Endothelial cell of umbilical vein (primary cell): ENCODE data around the gene FMC1. TPM values are rescaled to one million over a fixed set of nuclear protein-coding genes. Genes with fewer than 3 reads are reported as not detected.

ENCODE experiments used
- BruUV-seq: library from RNA; stranded (reverse); fragments of 400-500 nt; replicated peaks from 2 replicates; lab custom pipeline; 2021; lab: Mats Ljungman, UMichigan
- CTCF ChIA-PET: fragments of 300-600, 350-600 bp; sonication (Branson Sonifier 250); formaldehyde crosslinking; loops from one replicate; lab custom pipeline; 2021; ENCODE audit warnings: antibody characterized with exemption, inconsistent platforms; lab: Charles Lee
- POLR2A ChIA-PET: fragments of 300-600, 350-600 bp; sonication (Branson Sonifier 250); formaldehyde crosslinking; loops from one replicate; lab custom pipeline; 2021; ENCODE audit warnings: antibody characterized with exemption, inconsistent platforms; lab: Charles Lee
- DNase-seq: peaks from one replicate; pipeline ENCODE4 v3.0.0-alpha.2; 2011; ENCODE audit warnings: low read depth, low spot score
- FAIRE-seq: peaks from 2 replicates; lab custom pipeline; 2011; peaks lifted over from hg19 to GRCh38; lab: Jason Lieb, UNC
- H2AFZ ChIP-seq: 2 replicates; pipeline ENCODE4 v1.6.0; 2012; ENCODE audit warnings: low read depth, low read length, control low read depth, inconsistent platforms
- H3K27ac ChIP-seq: 2 replicates; pipeline ENCODE4 v1.5.1; 2011; ENCODE audit warnings: low read depth, mild to moderate bottlenecking, control low read depth, low read length, moderate library complexity; ENCODE audit not compliant: insufficient read depth
- H3K27me3 ChIP-seq, 2 experiments: 2 replicates each; pipeline versions ENCODE4 v1.6.0 to v1.6.1; 2011; ENCODE audit warnings: low read length in 2 of 2, mixed read lengths in 1 of 2; ENCODE audit not compliant: control insufficient read depth in 2 of 2, insufficient read depth in 2 of 2
- H3K36me3 ChIP-seq, 2 experiments: 2 replicates in 1 of 2; 3 replicates in 1 of 2; pipeline ENCODE4 v1.5.1; 2011; ENCODE audit warnings: low read length in 2 of 2, mild to moderate bottlenecking in 1 of 2, moderate library complexity in 1 of 2; ENCODE audit not compliant: control insufficient read depth in 2 of 2, insufficient read depth in 2 of 2; ENCODE audit errors: extremely low read depth in 1 of 2
- H3K4me1 ChIP-seq: 3 replicates; pipeline ENCODE4 v1.5.1; 2011; ENCODE audit warnings: mild to moderate bottlenecking, low read length; ENCODE audit not compliant: control insufficient read depth, insufficient read depth; ENCODE audit errors: extremely low read depth
- H3K4me2 ChIP-seq: 2 replicates; pipeline ENCODE4 v1.6.1; 2011; ENCODE audit warnings: low read length, control low read depth, mixed read lengths; ENCODE audit not compliant: insufficient read depth
- H3K4me3 ChIP-seq, 3 experiments: fragments of 200-600 bp in 1 of 3; sonication (generic), shearing (Covaris generic) in 1 of 3; replicated peaks in 1 of 3; 2 replicates each; pipeline ENCODE4 v1.5.1; 2011 to 2016; ENCODE audit warnings: control low read depth in 3 of 3, low read length in 3 of 3, mild to moderate bottlenecking in 2 of 3, inconsistent platforms in 1 of 3, low read depth in 1 of 3, moderate library complexity in 1 of 3; ENCODE audit not compliant: insufficient read depth in 1 of 3
- H3K79me2 ChIP-seq: 2 replicates; pipeline ENCODE4 v1.6.0; 2012; ENCODE audit warnings: low read length, inconsistent platforms; ENCODE audit not compliant: control insufficient read depth, insufficient read depth
- H3K9ac ChIP-seq: replicated peaks from 2 replicates; pipeline ENCODE3; 2011; ENCODE audit warnings: low read length, control low read depth; ENCODE audit not compliant: insufficient read depth; ENCODE audit errors: extremely low read depth
- H3K9me1 ChIP-seq: replicated peaks from 3 replicates; pipeline ENCODE4 v1.6.0; 2011; ENCODE audit warnings: mild to moderate bottlenecking, low read length; ENCODE audit not compliant: control insufficient read depth, insufficient read depth; ENCODE audit errors: extremely low read depth
- H3K9me3 ChIP-seq: replicated peaks from 2 replicates; pipeline ENCODE4 v1.5.1; 2012; ENCODE audit warnings: low read length, inconsistent platforms; ENCODE audit not compliant: control insufficient read depth, insufficient read depth
- H4K20me1 ChIP-seq: replicated peaks from 2 replicates; pipeline ENCODE3; 2011; ENCODE audit warnings: mild to moderate bottlenecking, low read length; ENCODE audit not compliant: control insufficient read depth, insufficient read depth; ENCODE audit errors: extremely low read depth
- EZH2 ChIP-seq: IDR thresholded peaks from 2 replicates; pipeline ENCODE4 v1.6.1; 2012; ENCODE audit warnings: borderline replicate concordance, low read depth, mild to moderate bottlenecking, moderate library complexity, low read length, inconsistent platforms; ENCODE audit not compliant: severe bottlenecking
- FOS ChIP-seq: IDR thresholded peaks from 2 replicates; pipeline ENCODE4 v1.6.1; 2011; ENCODE audit warnings: mild to moderate bottlenecking, low read length, moderate library complexity, borderline replicate concordance; ENCODE audit not compliant: insufficient read depth
- JUN ChIP-seq: IDR thresholded peaks from 2 replicates; pipeline ENCODE4 v1.6.1; 2011; ENCODE audit warnings: borderline replicate concordance, low read depth; ENCODE audit not compliant: insufficient read length, insufficient read depth
- MAX ChIP-seq: IDR thresholded peaks from 2 replicates; pipeline ENCODE4 v1.6.1; 2011; ENCODE audit not compliant: insufficient read depth, insufficient read length
- MYC ChIP-seq: IDR thresholded peaks from one replicate; pipeline ENCODE4 v1.6.1; 2011; ENCODE audit warnings: mild to moderate bottlenecking, low read depth, low read length
- POLR2A ChIP-seq: IDR thresholded peaks from 2 replicates; pipeline ENCODE4 v1.6.1; 2012; ENCODE audit warnings: low read depth, mild to moderate bottlenecking, control low read depth, low read length
- POLR2AphosphoS5 ChIP-seq: IDR thresholded peaks from 2 replicates; pipeline ENCODE4 v1.6.1; 2012; ENCODE audit warnings: low read depth, mild to moderate bottlenecking, control low read depth, low read length, moderate library complexity; ENCODE audit not compliant: insufficient read depth
- dilution Hi-C: fragments of 300-500 bp; cut with MboI; formaldehyde crosslinking; loops from one replicate; pipeline ENCODE4 v1.15.0; 2019; ENCODE audit warnings: low sequenced_read_pairs; ENCODE audit not compliant: extremely low pct_ligation_motif_present
- intact Hi-C: fragments of 100-400 bp; cut with micrococcal nuclease; formaldehyde crosslinking; loops from one replicate; pipeline ENCODE4 v1.10.0; 2022
- polyA plus RNA-seq, 4 experiments: library from polyadenylated mRNA; depleted of rRNA in 3 of 4; stranded (reverse) in 3 of 4; unstranded in 1 of 4; fragments of >200 nt; gene quantifications; 2 replicates each; pipeline versions ENCODE4 v1.2.1 to v1.2.3, GENCODE V29; 2011 to 2012; ENCODE audit warnings: missing spikeins in 1 of 4
- total RNA-seq: library from RNA; stranded (reverse); gene quantifications from 2 replicates; pipeline ENCODE4 v1.2.3, GENCODE V29; 2021
- TF ChIP-seq, protein P1 (sequence below), 2 donors: IDR thresholded peaks; 1 replicate in 1 of 2; 2 replicates in 1 of 2; pipeline ENCODE4 v1.5.1; 2011; ENCODE audit warnings: low read length in 2 of 2, mild to moderate bottlenecking in 2 of 2, moderate library complexity in 2 of 2, control low read depth in 1 of 2, inconsistent platforms in 1 of 2, low read depth in 1 of 2; ENCODE audit not compliant: insufficient read depth in 1 of 2; ENCODE audit errors: extremely low read depth in 1 of 2

FMC1 gene
- total and polyA plus RNA-seq, 2 donors (not counting 3 experiments of a cell fraction or from before 2014, with no cell fraction given) = 10.7 to 23.5 TPM

DNA sequence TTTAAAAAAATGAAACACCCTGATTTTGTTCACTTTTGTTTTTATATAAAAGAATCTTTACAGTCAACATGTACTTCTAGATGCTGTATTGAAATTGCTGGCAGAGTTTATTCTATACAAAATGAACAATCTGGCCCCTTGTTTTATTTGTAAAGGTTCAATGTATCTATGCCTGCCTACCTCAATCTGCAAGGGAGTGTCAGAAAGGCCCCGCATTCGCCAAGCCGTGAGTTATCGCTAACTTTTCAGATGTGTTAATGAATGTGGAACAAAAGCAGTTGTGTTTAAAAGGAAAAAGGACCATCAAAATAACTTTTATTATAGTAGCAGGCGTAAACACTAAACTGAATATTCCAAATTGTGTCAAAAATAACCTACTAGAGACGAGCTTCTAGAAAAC, 33.1 kb downstream of the FMC1 start:
- BruUV-seq = no TSS peak
- Histone ChIP-seq H3K79me2 (peaks cover 86% of the 10 kb centered on the region), H3K27ac (no peak overlapping the region), H3K4me3 (no peak overlapping the region), H3K9me1 (no peaks in the 10 kb centered on the region), H3K9ac (no peak overlapping the region), H4K20me1 (peaks cover 8% of the 10 kb centered on the region), H3K4me2 (no peak overlapping the region), H3K27me3 (no peaks in the 10 kb centered on the region), H3K9me3 (no peaks in the 10 kb centered on the region), H3K4me1 (no peaks in the 10 kb centered on the region), H2AFZ (no peak overlapping the region), H3K36me3 (peaks cover 6 to 24% of the 10 kb centered on the region in 2 experiments)
- TF ChIP-seq JUN = no peak
- no peak for TF ChIP-seq POLR2A
- no peak for TF ChIP-seq POLR2AphosphoS5
- TF ChIP-seq MAX = no peak
- TF ChIP-seq EZH2 = no peak
- TF ChIP-seq FOS = no peak
- TF ChIP-seq, protein P1, sequence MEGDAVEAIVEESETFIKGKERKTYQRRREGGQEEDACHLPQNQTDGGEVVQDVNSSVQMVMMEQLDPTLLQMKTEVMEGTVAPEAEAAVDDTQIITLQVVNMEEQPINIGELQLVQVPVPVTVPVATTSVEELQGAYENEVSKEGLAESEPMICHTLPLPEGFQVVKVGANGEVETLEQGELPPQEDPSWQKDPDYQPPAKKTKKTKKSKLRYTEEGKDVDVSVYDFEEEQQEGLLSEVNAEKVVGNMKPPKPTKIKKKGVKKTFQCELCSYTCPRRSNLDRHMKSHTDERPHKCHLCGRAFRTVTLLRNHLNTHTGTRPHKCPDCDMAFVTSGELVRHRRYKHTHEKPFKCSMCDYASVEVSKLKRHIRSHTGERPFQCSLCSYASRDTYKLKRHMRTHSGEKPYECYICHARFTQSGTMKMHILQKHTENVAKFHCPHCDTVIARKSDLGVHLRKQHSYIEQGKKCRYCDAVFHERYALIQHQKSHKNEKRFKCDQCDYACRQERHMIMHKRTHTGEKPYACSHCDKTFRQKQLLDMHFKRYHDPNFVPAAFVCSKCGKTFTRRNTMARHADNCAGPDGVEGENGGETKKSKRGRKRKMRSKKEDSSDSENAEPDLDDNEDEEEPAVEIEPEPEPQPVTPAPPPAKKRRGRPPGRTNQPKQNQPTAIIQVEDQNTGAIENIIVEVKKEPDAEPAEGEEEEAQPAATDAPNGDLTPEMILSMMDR (IDR thresholded peaks at IDR 0.05; ENCODE audit: extremely low read depth in 1 of 2, insufficient read depth in 1 of 2, low read depth in 1 of 2, low read length in 2 of 2) = no peak
- no peak for TF ChIP-seq MYC
- dilution Hi-C loops (no loop called here), intact Hi-C loops (no loop called here)
- FAIRE-seq (no peak), DNase-seq (no peak)
- ChIA-PET POLR2A (no interaction called here), CTCF (interaction anchor here (1.2 to 1.8 kb wide), 3 partner anchors 14 to 61 kb away, joined by 3 to 4 read pairs (median 4); partner anchors contain the start of gene LUC7L2)
